ENCODE data around the gene AMOTL2.
A peak's percentile ranks its signal among the peaks of the same experiment; 100 is the strongest.

The AMOTL2 gene

DNA sequence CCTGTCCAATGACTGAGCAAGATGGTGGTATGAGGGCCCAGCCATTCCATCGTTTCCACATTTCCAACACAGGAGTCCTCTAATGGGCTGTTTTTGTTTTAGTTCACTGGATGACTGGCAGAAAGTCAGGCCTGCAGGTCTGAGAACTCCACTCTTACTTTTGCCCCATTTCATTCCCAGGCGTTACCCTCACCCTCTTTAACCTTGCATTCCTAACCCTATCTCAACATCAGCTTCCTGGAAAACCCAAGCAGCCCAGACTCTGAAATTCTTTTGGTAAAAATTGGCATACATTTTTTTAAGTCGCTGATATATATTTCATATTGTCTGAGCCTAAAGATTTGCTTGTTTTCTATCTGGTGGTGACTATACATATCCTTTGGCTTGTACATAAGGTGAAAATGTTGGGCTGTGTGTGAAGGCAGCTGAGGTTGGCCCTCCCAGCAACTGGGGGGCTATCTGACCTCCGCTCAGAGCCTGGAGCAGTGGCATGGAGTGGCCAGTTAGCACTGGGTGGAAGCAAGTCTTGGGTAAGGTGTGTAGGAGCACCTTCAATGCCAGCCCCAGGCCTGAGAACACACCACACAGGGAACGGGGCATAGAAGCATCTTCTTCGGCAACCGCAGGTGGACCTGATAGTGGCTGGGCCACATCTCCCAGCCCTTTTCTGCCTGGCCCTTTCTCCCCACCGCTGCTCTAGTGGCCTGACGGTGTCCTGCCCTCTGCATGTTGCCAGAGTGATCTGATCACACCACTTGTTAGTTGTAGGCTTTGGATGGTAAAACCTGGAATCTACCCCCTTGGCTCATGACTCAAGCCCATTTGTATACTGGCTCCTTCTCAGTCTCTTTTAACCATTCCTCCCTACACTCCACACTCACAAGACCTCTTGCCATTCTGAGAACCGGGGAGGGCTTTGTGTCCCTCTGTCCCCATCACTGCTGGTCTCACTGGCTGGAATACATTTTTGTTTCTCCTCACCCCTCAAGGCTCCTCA, 50.0 kb downstream of the AMOTL2 start:
- FAIRE-seq: no peak
- no peak for DNase-seq (ENCODE audit: extremely low spot score, insufficient read length, low read depth)

GRCh38 chr3:134322286-134322685, 52.0 kb downstream of the AMOTL2 start:
- FAIRE-seq: no peak
- no peak for DNase-seq (ENCODE audit: extremely low spot score, insufficient read length, low read depth)

GRCh38 chr3:134320749-134321148, 53.5 kb downstream of the AMOTL2 start:
- FAIRE-seq (no peak), DNase-seq (ENCODE audit: extremely low spot score, insufficient read length, low read depth) (no peak)

DNA sequence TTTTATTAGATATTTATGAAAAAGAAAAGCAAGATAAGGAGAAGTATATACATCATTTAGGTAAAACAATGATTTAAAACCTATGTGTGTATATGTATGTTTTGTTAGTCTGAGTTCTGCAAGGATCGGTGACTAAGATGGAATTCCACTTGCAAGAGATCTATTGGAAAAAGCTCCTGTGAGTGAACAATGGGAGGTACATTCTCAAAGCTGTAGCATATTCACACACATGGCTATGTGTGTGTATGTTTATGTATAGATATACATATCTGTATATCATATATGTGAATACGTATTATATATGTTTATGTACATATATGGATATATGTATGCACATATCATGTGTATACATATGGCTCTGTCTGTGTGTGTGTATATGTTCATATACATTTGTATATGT, 54.3 kb downstream of the AMOTL2 start:
- DNase-seq (ENCODE audit: extremely low spot score, insufficient read length, low read depth) (no peak), FAIRE-seq (no peak)

GRCh38 chr3:134318166-134318565, 56.1 kb downstream of the AMOTL2 start:
- FAIRE-seq: no peak
- no peak for DNase-seq (ENCODE audit: extremely low spot score, insufficient read length, low read depth)

DNA sequence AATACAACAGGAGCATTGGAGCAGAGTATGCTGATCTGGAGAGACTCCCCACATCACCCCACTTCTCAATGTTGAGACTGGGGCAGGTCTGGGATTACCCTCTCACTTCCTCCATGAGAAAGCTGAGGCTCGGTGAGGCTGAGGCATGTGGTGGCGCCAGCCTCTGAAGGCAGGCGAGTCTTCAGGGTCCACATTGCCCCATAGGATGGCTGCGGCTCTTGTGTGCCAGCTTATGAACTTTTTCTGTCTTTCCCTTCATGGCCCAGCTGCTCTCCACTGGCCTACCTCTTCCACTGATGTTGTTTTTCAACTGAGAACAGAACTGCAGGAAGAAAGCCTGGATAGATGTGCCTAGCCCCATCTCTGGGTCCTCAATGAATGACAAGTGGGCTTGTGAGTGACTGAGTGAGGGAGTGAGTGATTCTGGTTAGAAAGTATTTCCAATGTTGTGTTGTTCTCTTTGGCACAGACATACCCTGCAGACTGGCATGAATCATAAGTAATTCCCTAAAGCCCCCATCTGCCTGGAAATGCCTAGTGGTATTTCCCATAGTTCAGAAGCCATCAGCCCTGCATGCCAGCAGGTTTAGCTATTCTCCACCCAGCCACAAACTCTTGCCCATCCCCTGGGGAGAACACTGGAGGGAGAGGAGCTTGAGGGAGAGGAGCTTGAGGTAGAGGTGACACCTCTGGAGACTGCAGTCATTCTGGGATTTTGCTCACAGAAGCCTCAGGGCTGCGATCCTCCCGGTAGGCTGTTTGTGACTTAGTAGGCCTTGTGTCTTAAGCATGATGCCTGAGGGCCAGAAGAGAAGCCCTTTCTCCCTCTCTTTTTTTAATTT, 56.9 kb downstream of the AMOTL2 start:
- FAIRE-seq: no peak
- DNase-seq (ENCODE audit: extremely low spot score, insufficient read length, low read depth): no peak

DNA sequence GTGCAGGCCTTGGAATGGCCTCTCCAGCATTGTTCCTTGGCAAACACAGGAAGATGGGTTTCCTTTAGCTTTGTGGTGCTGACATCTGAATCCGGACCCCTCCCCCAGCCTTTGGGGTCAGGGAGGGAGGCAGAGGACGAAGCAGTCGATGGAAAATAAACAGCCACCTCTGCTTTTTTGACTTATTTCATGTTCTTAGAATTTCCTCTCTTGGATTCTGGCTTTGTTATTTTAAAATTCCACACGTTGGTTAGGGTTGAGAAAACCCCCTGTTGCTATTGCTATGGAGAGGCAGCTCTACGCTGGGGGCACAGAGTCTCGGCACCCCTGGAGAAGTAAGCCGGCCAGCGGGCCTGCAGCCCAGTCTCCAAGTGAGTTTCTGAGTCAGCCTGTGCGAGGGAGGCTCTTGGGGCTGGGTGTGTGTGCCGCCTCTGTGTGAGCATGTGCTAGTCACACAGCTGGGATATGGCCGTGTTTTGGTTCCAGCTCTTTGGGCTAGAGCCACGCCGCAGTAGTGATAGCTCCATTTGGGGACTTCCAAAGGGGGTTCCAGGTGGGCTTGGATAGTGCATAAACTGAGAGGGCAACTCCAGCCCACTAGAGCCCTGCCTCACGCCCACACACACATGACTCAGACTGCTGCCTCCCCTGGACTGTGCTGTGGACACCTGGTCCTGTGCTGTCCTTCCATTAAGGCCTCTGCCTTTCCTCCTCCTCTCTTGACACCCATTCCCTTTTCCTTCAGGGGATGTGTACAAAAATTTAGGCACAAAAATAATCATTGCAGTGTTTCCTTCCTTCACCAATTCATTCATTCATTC, 58.8 kb downstream of the AMOTL2 start:
- no peak for DNase-seq (ENCODE audit: extremely low spot score, insufficient read length, low read depth)
- no peak for FAIRE-seq

GRCh38 chr3:134314588-134315285, 59.5 kb downstream of the AMOTL2 start:
- no peak for DNase-seq (ENCODE audit: extremely low spot score, insufficient read length, low read depth)
- FAIRE-seq: no peak

- DNase-seq (ENCODE audit: extremely low spot score, insufficient read length, low read depth): no peak
- FAIRE-seq: no peak
Measured at GRCh38 chr3:134313847-134314587, 60.2 kb downstream of the AMOTL2 start.

- no peak for FAIRE-seq
- no peak for DNase-seq (ENCODE audit: extremely low spot score, insufficient read length, low read depth)
Measured at GRCh38 chr3:134312873-134313846, 61.1 kb downstream of the AMOTL2 start.

GRCh38 chr3:134312072-134312872, 62.0 kb downstream of the AMOTL2 start:
- DNase-seq (ENCODE audit: extremely low spot score, insufficient read length, low read depth) (no peak), FAIRE-seq (no peak)

GRCh38 chr3:134311693-134312071, 62.6 kb downstream of the AMOTL2 start:
- no peak for FAIRE-seq

DNA sequence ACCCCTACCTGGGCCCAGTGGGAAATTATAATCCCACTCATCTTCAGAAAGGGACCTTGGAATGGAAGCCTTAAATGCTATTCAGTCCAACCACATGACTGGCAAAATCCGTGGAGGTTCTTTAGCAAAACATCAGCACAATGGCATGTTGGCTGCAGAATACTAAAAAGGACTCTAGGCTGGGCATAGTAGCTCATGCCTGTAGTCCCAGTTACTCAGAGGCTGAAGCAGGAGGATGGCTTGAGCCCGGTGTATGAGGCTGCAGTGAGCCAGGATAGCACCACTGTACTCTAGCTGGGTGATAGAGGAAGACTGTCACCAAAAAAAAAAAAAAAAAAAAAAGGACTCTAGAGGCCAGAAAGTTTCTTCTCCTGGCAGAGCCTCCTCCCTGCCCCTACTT, 63.0 kb downstream of the AMOTL2 start:
- FAIRE-seq (no peak), DNase-seq (ENCODE audit: extremely low spot score, insufficient read length, low read depth) (no peak)

More at GRCh38 chr3:134311693-134312071, 62.6 kb downstream of the AMOTL2 start:
- DNase-seq (ENCODE audit: extremely low spot score, insufficient read length, low read depth): no peak

DNA sequence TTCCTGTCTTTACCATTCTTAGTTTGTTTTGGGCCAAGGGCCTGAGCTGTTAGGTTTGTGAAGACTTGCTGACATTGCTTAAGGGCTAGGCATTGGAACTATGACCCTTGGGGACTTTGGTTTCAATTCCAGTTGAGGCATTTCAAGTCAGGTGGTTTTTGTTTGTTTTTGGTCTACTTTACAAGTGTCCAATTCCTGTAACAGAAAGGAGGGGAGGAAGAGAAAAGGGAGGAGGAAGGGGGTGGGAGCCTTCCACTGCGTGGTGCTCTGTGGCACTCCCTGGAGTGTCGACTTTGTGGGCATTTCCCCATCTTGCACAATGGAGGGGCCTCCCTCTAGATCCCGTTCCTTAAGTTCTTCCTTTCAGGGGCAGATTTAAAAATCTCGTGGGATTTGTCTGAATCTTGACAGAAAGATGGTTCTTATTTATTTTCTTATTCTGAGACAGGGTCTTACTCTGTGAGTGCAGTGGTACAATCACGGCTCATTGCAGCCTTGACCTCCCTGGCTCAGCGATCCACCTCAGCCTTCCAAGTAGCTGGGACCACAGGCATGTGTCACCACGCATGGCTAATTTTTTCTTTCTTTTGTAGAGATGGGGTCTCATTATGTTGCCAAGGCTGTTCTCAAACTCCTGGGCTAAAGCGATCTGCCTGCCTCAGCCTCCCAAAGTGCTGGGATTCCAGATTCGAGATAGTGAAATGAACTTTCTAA, 64.1 kb downstream of the AMOTL2 start:
- DNase-seq (ENCODE audit: extremely low spot score, insufficient read length, low read depth): no peak
- no peak for FAIRE-seq

- FAIRE-seq: peak; percentile 91
- peak; percentile 42 for DNase-seq (ENCODE audit: extremely low spot score, insufficient read length, low read depth)
Measured at GRCh38 chr3:134308350-134308891, 65.8 kb downstream of the AMOTL2 start.

DNA sequence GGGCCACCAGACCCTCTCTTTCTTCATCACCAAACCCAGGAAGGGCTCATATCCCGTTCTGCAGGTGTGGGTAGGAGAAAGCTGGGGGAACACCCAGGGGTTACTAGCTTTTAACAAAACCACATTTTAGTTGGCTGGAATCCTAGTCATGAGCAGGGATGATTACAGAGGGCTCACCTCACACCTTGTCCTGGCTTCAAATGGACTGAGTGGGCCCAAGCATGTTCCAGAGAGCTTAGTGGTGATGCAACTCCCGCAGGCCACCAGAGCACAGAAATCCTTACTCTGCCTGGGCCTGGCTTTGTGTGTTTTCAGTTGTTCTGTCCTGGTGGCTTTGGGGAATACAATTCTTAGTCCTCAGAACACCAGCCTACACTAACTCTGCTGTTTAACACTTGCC, 66.8 kb downstream of the AMOTL2 start:
- FAIRE-seq: no peak
- DNase-seq (ENCODE audit: extremely low spot score, insufficient read length, low read depth): no peak

All from GM18507 (cell line).